H9 (cell line): Measurements from ENCODE around the gene RERE. TPM values are rescaled to one million over a fixed set of nuclear protein-coding genes. Genes with fewer than 3 reads are reported as not detected.

Source experiments
- DNase-seq: peaks from one replicate; pipeline ENCODE4 v3.0.0-alpha.2; 2017
- H2AFZ ChIP-seq: one replicate; pipeline ENCODE4 v1.6.1; 2013; ENCODE audit warnings: mild to moderate bottlenecking, low read length, control low read depth, moderate library complexity
- H2AK5ac ChIP-seq: 2 replicates; pipeline ENCODE4 v1.6.1; 2013; ENCODE audit warnings: low read length, control low read depth, mixed read lengths; ENCODE audit not compliant: insufficient read length
- H2BK120ac ChIP-seq: one replicate; pipeline ENCODE4 v1.6.1; 2013; ENCODE audit warnings: low read depth, mild to moderate bottlenecking, low read length, control low read depth, inconsistent platforms; ENCODE audit not compliant: poor library complexity, severe bottlenecking
- H2BK12ac ChIP-seq: 2 replicates; pipeline ENCODE4 v1.6.1; 2013; ENCODE audit warnings: low read length, control low read depth, mixed read lengths, low read depth; ENCODE audit not compliant: insufficient read length
- H2BK15ac ChIP-seq: 2 replicates; pipeline ENCODE4 v1.6.1; 2013; ENCODE audit warnings: low read depth, low read length, control low read depth
- H2BK20ac ChIP-seq: one replicate; pipeline ENCODE4 v1.6.1; 2013; ENCODE audit warnings: low read depth, mild to moderate bottlenecking, low read length, control low read depth, inconsistent platforms; ENCODE audit not compliant: poor library complexity, severe bottlenecking
- H2BK5ac ChIP-seq: 2 replicates; pipeline ENCODE4 v1.6.1; 2013; ENCODE audit warnings: low read length, control low read depth, mixed read lengths; ENCODE audit not compliant: insufficient read length
- H3K14ac ChIP-seq: 2 replicates; pipeline ENCODE4 v1.6.1; 2013; ENCODE audit warnings: low read length, control low read depth; ENCODE audit not compliant: insufficient read depth
- H3K18ac ChIP-seq: 2 replicates; pipeline ENCODE4 v1.6.1; 2013; ENCODE audit warnings: low read depth, mild to moderate bottlenecking, mixed read lengths, low read length, control low read depth; ENCODE audit not compliant: insufficient read length
- H3K23ac ChIP-seq: 2 replicates; pipeline ENCODE4 v1.6.1; 2013; ENCODE audit warnings: low read length, control low read depth, mixed read lengths, low read depth; ENCODE audit not compliant: insufficient read length
- H3K23me2 ChIP-seq: 2 replicates; pipeline ENCODE4 v1.6.1; 2013; ENCODE audit warnings: low read depth, mild to moderate bottlenecking, mixed read lengths, low read length, control low read depth; ENCODE audit not compliant: insufficient read length, poor library complexity, severe bottlenecking
- H3K27ac ChIP-seq: 2 replicates; pipeline ENCODE4 v1.5.1; 2013; ENCODE audit warnings: low read length, control low read depth, mixed read lengths, low read depth; ENCODE audit not compliant: insufficient read length
- H3K27me3 ChIP-seq: 2 replicates; pipeline ENCODE4 v1.6.1; 2013; ENCODE audit warnings: low read length, control low read depth, inconsistent platforms; ENCODE audit not compliant: insufficient read depth
- H3K4ac ChIP-seq: 2 replicates; pipeline ENCODE4 v1.6.1; 2013; ENCODE audit warnings: low read depth, mild to moderate bottlenecking, control low read depth, inconsistent platforms, low read length, moderate library complexity
- H3K4me1 ChIP-seq: 2 replicates; pipeline ENCODE4 v1.6.1; 2013; ENCODE audit warnings: low read length, control low read depth, inconsistent platforms; ENCODE audit not compliant: insufficient read depth
- H3K4me2 ChIP-seq: 2 replicates; pipeline ENCODE4 v1.6.1; 2013; ENCODE audit warnings: low read length, control low read depth, mixed read lengths; ENCODE audit not compliant: insufficient read length, insufficient read depth
- H3K56ac ChIP-seq: 2 replicates; pipeline ENCODE4 v1.6.1; 2013; ENCODE audit warnings: low read depth, mild to moderate bottlenecking, mixed read lengths, low read length, control low read depth; ENCODE audit not compliant: insufficient read length
- H3K79me1 ChIP-seq: 2 replicates; pipeline ENCODE4 v1.6.1; 2013; ENCODE audit warnings: low read depth, mild to moderate bottlenecking, moderate library complexity, low read length, control low read depth, inconsistent platforms; ENCODE audit not compliant: insufficient read depth, poor library complexity, severe bottlenecking
- H3K79me2 ChIP-seq: 2 replicates; pipeline ENCODE4 v1.6.1; 2013; ENCODE audit warnings: low read length, control low read depth, inconsistent platforms; ENCODE audit not compliant: insufficient read depth
- H3K9ac ChIP-seq: 2 replicates; pipeline ENCODE4 v1.6.1; 2013; ENCODE audit warnings: low read length, control low read depth, mixed read lengths; ENCODE audit not compliant: insufficient read length; ENCODE audit errors: extremely low read depth
- H3K9me3 ChIP-seq: one replicate; pipeline ENCODE4 v1.6.1; 2013; ENCODE audit warnings: low read depth, low read length, inconsistent platforms; ENCODE audit not compliant: control insufficient read depth
- H3T11ph ChIP-seq: one replicate; pipeline ENCODE4 v1.6.1; 2013; ENCODE audit warnings: mild to moderate bottlenecking, low read length, control low read depth, inconsistent platforms
- H4K20me1 ChIP-seq: one replicate; pipeline ENCODE4 v1.6.1; 2013; ENCODE audit not compliant: control insufficient read depth, insufficient read length, insufficient read depth
- H4K5ac ChIP-seq: 2 replicates; pipeline ENCODE4 v1.6.1; 2013; ENCODE audit warnings: low read depth, mild to moderate bottlenecking, mixed read lengths, low read length, control low read depth; ENCODE audit not compliant: insufficient read length
- H4K8ac ChIP-seq: replicated peaks from 2 replicates; pipeline ENCODE4 v1.6.1; 2013; ENCODE audit warnings: low read length, control low read depth, mixed read lengths, low read depth; ENCODE audit not compliant: insufficient read length
- H4K91ac ChIP-seq: 2 replicates; pipeline ENCODE4 v1.6.1; 2013; ENCODE audit warnings: low read depth, mild to moderate bottlenecking, moderate library complexity, mixed read lengths, low read length, control low read depth; ENCODE audit not compliant: insufficient read length
- H3K27ac Mint-ChIP-seq, 3 experiments: 2 replicates in 2 of 3; 3 replicates in 1 of 3; pipeline ENCODE4 v1.8.0; 2020 to 2021; ENCODE audit warnings: mixed read lengths in 3 of 3, mild to moderate bottlenecking in 1 of 3, moderate library complexity in 1 of 3
- H3K27me3 Mint-ChIP-seq: 2 replicates; pipeline ENCODE4 v1.8.0; 2021; ENCODE audit warnings: low read depth, mild to moderate bottlenecking, moderate library complexity, mixed read lengths
- H3K36me3 Mint-ChIP-seq, 3 experiments: 2 replicates in 2 of 3; 3 replicates in 1 of 3; pipeline ENCODE4 v1.8.0; 2020 to 2021; ENCODE audit warnings: low read depth in 3 of 3, mixed read lengths in 3 of 3; ENCODE audit not compliant: insufficient read depth in 1 of 3
- H3K4me1 Mint-ChIP-seq, 2 experiments: 2 replicates each; pipeline ENCODE4 v1.8.0; 2020; ENCODE audit warnings: mixed read lengths in 2 of 2
- H3K4me3 Mint-ChIP-seq, 2 experiments: 2 replicates in 1 of 2; 3 replicates in 1 of 2; pipeline ENCODE4 v1.8.0; 2020 to 2021; ENCODE audit warnings: mild to moderate bottlenecking in 2 of 2, mixed read lengths in 2 of 2, moderate library complexity in 1 of 2
- H3K9me3 Mint-ChIP-seq, 2 experiments: 2 replicates in 1 of 2; 3 replicates in 1 of 2; pipeline ENCODE4 v1.8.0; 2020; ENCODE audit warnings: mild to moderate bottlenecking in 2 of 2, mixed read lengths in 2 of 2, moderate library complexity in 1 of 2
- WGBS: extraction: QIAGEN DNeasy Blood & Tissue Kit; methylation state at CpG from one replicate; pipeline ENCODE4 v1.1.7; 2013; ENCODE audit warnings: missing lambda C conversion rate, low lambda C conversion rate, mixed read lengths; ENCODE audit not compliant: insufficient read length; ENCODE audit errors: extremely low coverage; 5-methylcytosine and 5-hydroxymethylcytosine counted together
- total RNA-seq: library from RNA; stranded (reverse); gene quantifications from 2 replicates; pipeline ENCODE4 v1.2.1, GENCODE V29; 2021
- TF ChIP-seq, protein P1 (sequence below): fragments of 200-600 bp; sonication (generic); conservative IDR thresholded peaks from 3 replicates; pipeline ENCODE4 v1.8.0; 2021; ENCODE audit warnings: antibody characterized with exemption, mild to moderate bottlenecking

The RERE gene
- total RNA-seq, 1 experiment from 2014 or later: 103 TPM

DNA sequence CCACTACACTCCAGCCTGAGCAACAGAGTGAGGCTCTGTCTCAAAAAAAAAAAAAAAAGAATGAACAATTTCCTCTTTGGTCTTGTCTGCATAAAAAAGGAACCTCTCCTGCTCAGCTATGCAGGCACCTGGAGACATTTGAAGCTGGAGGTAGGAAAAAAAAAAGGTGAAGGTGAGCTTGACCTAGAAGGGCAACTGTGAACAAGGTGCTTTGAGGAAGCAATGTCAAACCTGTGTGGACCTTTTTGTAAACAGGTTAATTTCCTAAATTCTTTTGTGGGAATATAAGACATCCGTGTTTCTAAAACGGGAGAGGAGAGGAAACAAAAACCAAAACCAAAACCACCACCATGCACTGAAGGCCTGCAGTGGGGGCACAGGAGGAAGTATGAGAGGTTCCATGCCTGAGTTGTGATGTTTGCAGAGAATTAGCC is 422.0 kb downstream of the RERE start:
- peak overlapping the region; percentile 24 for H3K4me2 ChIP-seq
- H2BK20ac ChIP-seq: no peak overlapping the region
- H3K36me3 Mint-ChIP-seq: peaks cover 2 to 8% (median 4%) of the 10 kb centered on the region in 3 experiments; a peak in 4 of 7 replicates

More for the DNA sequence above, 422.0 kb downstream of the RERE start:
- Histone ChIP-seq H2BK120ac (no peak overlapping the region), H4K20me1 (no peaks in the 10 kb centered on the region), H3K4ac (no peak overlapping the region), H4K8ac (no peak overlapping the region), H2AFZ (no peak overlapping the region), H3K9me3 (no peaks in the 10 kb centered on the region), H2AK5ac (no peak overlapping the region), H3K23ac (no peak overlapping the region), H3K23me2 (no peaks in the 10 kb centered on the region), H3K27me3 (no peaks in the 10 kb centered on the region), H3K18ac (no peak overlapping the region), H3K4me1 (peaks cover 23% of the 10 kb centered on the region), H3K79me2 (peaks cover 3% of the 10 kb centered on the region; the same call in 1 of the 2 replicates), H3K14ac (no peak overlapping the region), H3T11ph (no peak overlapping the region), H2BK5ac (no peak overlapping the region), H3K56ac (no peak overlapping the region), H4K5ac (no peak overlapping the region), H3K27ac (no peak overlapping the region), H2BK15ac (no peak overlapping the region), H3K9ac (no peak overlapping the region), H2BK12ac (no peak overlapping the region), H3K79me1 (peaks cover 3% of the 10 kb centered on the region), H4K91ac (no peak overlapping the region)
- H3K9me3 Mint-ChIP-seq: no peaks in the 10 kb centered on the region
- H3K4me1 Mint-ChIP-seq: peaks cover 42 to 50% of the 10 kb centered on the region in 2 experiments
- H3K27ac Mint-ChIP-seq: peak overlapping the region; percentile 25 to 84 (median 45); a peak in 5 of 7 replicates
- TF ChIP-seq, protein P1, sequence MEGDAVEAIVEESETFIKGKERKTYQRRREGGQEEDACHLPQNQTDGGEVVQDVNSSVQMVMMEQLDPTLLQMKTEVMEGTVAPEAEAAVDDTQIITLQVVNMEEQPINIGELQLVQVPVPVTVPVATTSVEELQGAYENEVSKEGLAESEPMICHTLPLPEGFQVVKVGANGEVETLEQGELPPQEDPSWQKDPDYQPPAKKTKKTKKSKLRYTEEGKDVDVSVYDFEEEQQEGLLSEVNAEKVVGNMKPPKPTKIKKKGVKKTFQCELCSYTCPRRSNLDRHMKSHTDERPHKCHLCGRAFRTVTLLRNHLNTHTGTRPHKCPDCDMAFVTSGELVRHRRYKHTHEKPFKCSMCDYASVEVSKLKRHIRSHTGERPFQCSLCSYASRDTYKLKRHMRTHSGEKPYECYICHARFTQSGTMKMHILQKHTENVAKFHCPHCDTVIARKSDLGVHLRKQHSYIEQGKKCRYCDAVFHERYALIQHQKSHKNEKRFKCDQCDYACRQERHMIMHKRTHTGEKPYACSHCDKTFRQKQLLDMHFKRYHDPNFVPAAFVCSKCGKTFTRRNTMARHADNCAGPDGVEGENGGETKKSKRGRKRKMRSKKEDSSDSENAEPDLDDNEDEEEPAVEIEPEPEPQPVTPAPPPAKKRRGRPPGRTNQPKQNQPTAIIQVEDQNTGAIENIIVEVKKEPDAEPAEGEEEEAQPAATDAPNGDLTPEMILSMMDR: no peak
- WGBS: no CpG with 5 or more reads among the region's 2 CpGs
- no peak for DNase-seq
- H3K27me3 Mint-ChIP-seq: no peaks in the 10 kb centered on the region; the same call in 1 of the 2 replicates
- H3K4me3 Mint-ChIP-seq: peak overlapping the region in 1 of 2 experiments; percentile 30; a peak in 1 of 5 replicates
